Liver (tissue), 9 donors: Measurements from ENCODE around the gene AMPH. TPM values are rescaled to one million over a fixed set of nuclear protein-coding genes. Genes with fewer than 3 reads are reported as not detected.

Source experiments
- DNase-seq: peaks from one replicate; pipeline ENCODE4 v3.0.0-alpha.2; 2017; ENCODE audit warnings: low spot score
- H3K27ac ChIP-seq, 2 donors: one replicate each; pipeline ENCODE4 v1.7.0; 2013; ENCODE audit warnings: inconsistent platforms in 2 of 2, low read length in 2 of 2, control low read depth in 1 of 2, low read depth in 1 of 2, mild to moderate bottlenecking in 1 of 2
- H3K27me3 ChIP-seq, 4 donors: one replicate each; pipeline versions ENCODE4 v1.6.1 to v1.7.0; 2013; ENCODE audit warnings: low read length in 3 of 4, inconsistent platforms in 1 of 4, mild to moderate bottlenecking in 1 of 4, moderate library complexity in 1 of 4; ENCODE audit not compliant: control insufficient read depth in 4 of 4, insufficient read depth in 4 of 4
- H3K36me3 ChIP-seq, 4 donors: one replicate each; pipeline versions ENCODE4 v1.6.1 to v1.7.0; 2013; ENCODE audit warnings: low read length in 3 of 4, mild to moderate bottlenecking in 3 of 4, low read depth in 1 of 4, moderate library complexity in 1 of 4; ENCODE audit not compliant: control insufficient read depth in 4 of 4, insufficient read depth in 3 of 4
- H3K4me1 ChIP-seq, 4 donors: one replicate each; pipeline versions ENCODE4 v1.6.1 to v1.7.0; 2013; ENCODE audit warnings: low read length in 3 of 4, mild to moderate bottlenecking in 3 of 4, moderate library complexity in 1 of 4; ENCODE audit not compliant: control insufficient read depth in 4 of 4, insufficient read depth in 4 of 4
- H3K4me3 ChIP-seq, 3 donors: one replicate each; pipeline versions ENCODE4 v1.6.1 to v1.7.0; 2013; ENCODE audit warnings: low read length in 3 of 3, control low read depth in 1 of 3, low read depth in 1 of 3, mild to moderate bottlenecking in 1 of 3
- H3K9ac ChIP-seq, 2 donors: one replicate each; pipeline ENCODE4 v1.7.0; 2013; ENCODE audit warnings: low read length in 2 of 2, mild to moderate bottlenecking in 2 of 2, moderate library complexity in 2 of 2, control low read depth in 1 of 2, low read depth in 1 of 2
- H3K9me3 ChIP-seq, 4 donors: one replicate each; pipeline versions ENCODE4 v1.6.1 to v1.7.0; 2013; ENCODE audit warnings: low read length in 3 of 4; ENCODE audit not compliant: control insufficient read depth in 4 of 4
- EGR1 ChIP-seq, 2 donors: IDR thresholded peaks; 2 replicates each; pipeline ENCODE4 v1.6.1; 2016 to 2018; ENCODE audit warnings: antibody characterized with exemption in 2 of 2, low read depth in 2 of 2
- FOXA1 ChIP-seq: IDR thresholded peaks from 2 replicates; pipeline ENCODE4 v1.6.1; 2016; ENCODE audit warnings: antibody characterized with exemption
- HNF4G ChIP-seq: IDR thresholded peaks from 2 replicates; pipeline ENCODE4 v1.6.1; 2016; ENCODE audit warnings: antibody characterized with exemption
- NR2F2 ChIP-seq: IDR thresholded peaks from 2 replicates; pipeline ENCODE4 v1.6.1; 2016; ENCODE audit warnings: antibody characterized with exemption
- RAD21 ChIP-seq, 2 donors: IDR thresholded peaks; 2 replicates each; pipeline ENCODE4 v1.6.1; 2016; ENCODE audit warnings: antibody characterized with exemption in 2 of 2, mild to moderate bottlenecking in 2 of 2
- SP1 ChIP-seq: IDR thresholded peaks from 2 replicates; pipeline ENCODE4 v1.6.1; 2018; ENCODE audit warnings: antibody characterized with exemption, mild to moderate bottlenecking
- YY1 ChIP-seq: IDR thresholded peaks from 2 replicates; pipeline ENCODE4 v1.6.1; 2016; ENCODE audit warnings: antibody characterized with exemption, mild to moderate bottlenecking
- WGBS: extraction: QIAGEN DNeasy Blood & Tissue Kit; methylation state at CpG from one replicate; pipeline ENCODE4 v1.1.7; 2013; 5-methylcytosine and 5-hydroxymethylcytosine counted together
- polyA plus RNA-seq, 2 donors: library from polyadenylated mRNA; stranded (reverse) in 1 of 2; unstranded in 1 of 2; fragments of 200-250 nt in 1 of 2; fragments of >200 nt in 1 of 2; fragmentation: Nextera tagmentation in 1 of 2; extraction: Ambion mirVana in 1 of 2; gene quantifications; one replicate each; pipeline versions ENCODE4 v1.2.1 to v1.2.3, GENCODE V29; 2013 to 2015
- total RNA-seq, 2 donors: library from RNA; depleted of rRNA; stranded (reverse); fragments of >200 nt; gene quantifications; one replicate each; pipeline ENCODE4 v1.2.3, GENCODE V29; 2014
- TF ChIP-seq, protein P1 (sequence below): IDR thresholded peaks from 2 replicates; pipeline ENCODE4 v1.6.1; 2016; ENCODE audit warnings: antibody characterized with exemption
- TF ChIP-seq, protein P2 (sequence below): IDR thresholded peaks from 2 replicates; pipeline ENCODE4 v1.6.1; 2016; ENCODE audit warnings: antibody characterized with exemption
- TF ChIP-seq, protein P3 (sequence below): IDR thresholded peaks from 2 replicates; pipeline ENCODE4 v1.6.1; 2016; ENCODE audit warnings: antibody characterized with exemption, mild to moderate bottlenecking
- TF ChIP-seq, protein P4 (sequence below): fragments of 150-350 bp; IDR thresholded peaks from 2 replicates; pipeline ENCODE4 v1.5.1; 2017; ENCODE audit warnings: improper control_type of control experiment, low read depth, low read length; ENCODE audit not compliant: missing input control
- donor health status: healthy.
- donor health status: healthy.
- donor health status: healthy.
- donor health status: healthy.
- donor health status: healthy.

Gene AMPH
- total and polyA plus RNA-seq, 4 donors: 0.13 to 0.25 (median 0.20) TPM

DNA sequence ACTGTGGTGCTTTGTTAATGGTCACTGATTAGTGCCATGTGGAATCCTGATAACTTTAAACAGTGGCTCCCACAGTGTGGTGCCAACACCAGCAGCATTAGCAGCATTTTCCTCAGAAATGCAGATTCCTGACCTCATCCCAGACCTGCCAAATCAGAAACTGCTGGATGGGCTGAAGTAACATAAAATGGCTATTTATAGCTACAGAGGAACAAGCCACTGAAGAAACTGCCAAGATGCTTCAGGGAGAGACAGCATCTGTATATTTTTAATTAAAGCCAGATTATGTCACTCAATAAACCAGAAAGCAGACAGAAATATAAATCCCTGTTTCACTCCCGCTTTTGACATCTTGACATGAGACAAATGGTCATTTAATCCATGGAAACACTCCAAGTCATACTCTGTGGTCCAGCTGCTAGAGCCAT is 178.5 kb downstream of the AMPH start:
- Histone ChIP-seq H3K27me3 (peaks cover 0 to 7% (median 1%) of the 10 kb centered on the region in 4 donors), H3K36me3 (no peaks in the 10 kb centered on the region), H3K27ac (peak overlapping the region in 1 of 2 donors; percentile 35), H3K4me1 (no peaks in the 10 kb centered on the region), H3K9me3 (no peaks in the 10 kb centered on the region), H3K4me3 (no peak overlapping the region), H3K9ac (no peak overlapping the region)
- TF ChIP-seq NR2F2 (no peak), YY1 (no peak), EGR1 (IDR thresholded peaks at IDR 0.05; ENCODE audit: low read depth in 2 of 2) (no peak), FOXA1 (no peak), HNF4G (no peak), SP1 (no peak)
- TF ChIP-seq, protein P1, sequence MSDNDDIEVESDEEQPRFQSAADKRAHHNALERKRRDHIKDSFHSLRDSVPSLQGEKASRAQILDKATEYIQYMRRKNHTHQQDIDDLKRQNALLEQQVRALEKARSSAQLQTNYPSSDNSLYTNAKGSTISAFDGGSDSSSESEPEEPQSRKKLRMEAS: no peak
- TF ChIP-seq, protein P2, sequence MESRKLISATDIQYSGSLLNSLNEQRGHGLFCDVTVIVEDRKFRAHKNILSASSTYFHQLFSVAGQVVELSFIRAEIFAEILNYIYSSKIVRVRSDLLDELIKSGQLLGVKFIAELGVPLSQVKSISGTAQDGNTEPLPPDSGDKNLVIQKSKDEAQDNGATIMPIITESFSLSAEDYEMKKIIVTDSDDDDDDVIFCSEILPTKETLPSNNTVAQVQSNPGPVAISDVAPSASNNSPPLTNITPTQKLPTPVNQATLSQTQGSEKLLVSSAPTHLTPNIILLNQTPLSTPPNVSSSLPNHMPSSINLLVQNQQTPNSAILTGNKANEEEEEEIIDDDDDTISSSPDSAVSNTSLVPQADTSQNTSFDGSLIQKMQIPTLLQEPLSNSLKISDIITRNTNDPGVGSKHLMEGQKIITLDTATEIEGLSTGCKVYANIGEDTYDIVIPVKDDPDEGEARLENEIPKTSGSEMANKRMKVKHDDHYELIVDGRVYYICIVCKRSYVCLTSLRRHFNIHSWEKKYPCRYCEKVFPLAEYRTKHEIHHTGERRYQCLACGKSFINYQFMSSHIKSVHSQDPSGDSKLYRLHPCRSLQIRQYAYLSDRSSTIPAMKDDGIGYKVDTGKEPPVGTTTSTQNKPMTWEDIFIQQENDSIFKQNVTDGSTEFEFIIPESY: no peak
- TF ChIP-seq, protein P3, sequence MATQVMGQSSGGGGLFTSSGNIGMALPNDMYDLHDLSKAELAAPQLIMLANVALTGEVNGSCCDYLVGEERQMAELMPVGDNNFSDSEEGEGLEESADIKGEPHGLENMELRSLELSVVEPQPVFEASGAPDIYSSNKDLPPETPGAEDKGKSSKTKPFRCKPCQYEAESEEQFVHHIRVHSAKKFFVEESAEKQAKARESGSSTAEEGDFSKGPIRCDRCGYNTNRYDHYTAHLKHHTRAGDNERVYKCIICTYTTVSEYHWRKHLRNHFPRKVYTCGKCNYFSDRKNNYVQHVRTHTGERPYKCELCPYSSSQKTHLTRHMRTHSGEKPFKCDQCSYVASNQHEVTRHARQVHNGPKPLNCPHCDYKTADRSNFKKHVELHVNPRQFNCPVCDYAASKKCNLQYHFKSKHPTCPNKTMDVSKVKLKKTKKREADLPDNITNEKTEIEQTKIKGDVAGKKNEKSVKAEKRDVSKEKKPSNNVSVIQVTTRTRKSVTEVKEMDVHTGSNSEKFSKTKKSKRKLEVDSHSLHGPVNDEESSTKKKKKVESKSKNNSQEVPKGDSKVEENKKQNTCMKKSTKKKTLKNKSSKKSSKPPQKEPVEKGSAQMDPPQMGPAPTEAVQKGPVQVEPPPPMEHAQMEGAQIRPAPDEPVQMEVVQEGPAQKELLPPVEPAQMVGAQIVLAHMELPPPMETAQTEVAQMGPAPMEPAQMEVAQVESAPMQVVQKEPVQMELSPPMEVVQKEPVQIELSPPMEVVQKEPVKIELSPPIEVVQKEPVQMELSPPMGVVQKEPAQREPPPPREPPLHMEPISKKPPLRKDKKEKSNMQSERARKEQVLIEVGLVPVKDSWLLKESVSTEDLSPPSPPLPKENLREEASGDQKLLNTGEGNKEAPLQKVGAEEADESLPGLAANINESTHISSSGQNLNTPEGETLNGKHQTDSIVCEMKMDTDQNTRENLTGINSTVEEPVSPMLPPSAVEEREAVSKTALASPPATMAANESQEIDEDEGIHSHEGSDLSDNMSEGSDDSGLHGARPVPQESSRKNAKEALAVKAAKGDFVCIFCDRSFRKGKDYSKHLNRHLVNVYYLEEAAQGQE: no peak
- WGBS: 75% methylated on average over 1 of the region's 1 CpG
- no peak for DNase-seq

DNA sequence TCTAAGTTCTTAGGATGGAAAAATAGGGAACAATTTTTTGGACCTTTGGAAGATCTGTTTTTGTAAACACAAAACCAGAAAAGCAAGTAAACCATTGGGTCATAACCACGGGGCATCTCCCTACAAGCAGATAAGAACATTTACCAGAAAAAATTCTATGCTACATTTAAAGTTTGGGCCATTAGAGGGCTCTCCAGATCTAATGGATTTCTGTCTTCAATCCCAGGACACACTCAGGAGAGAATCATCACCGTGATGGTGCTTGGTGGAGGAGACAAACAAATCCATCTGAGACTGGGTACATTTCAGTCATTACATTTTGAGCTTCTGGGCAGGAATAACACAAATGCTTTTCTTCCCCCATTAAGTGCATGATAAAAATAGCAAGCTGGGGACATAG is 179.3 kb downstream of the AMPH start:
- WGBS: 2% methylated on average over 2 of the region's 2 CpGs
- DNase-seq: no peak
- no peaks in the 10 kb centered on the region for H3K4me1 ChIP-seq
- no peak overlapping the region for H3K9ac ChIP-seq
- no peaks in the 10 kb centered on the region for H3K36me3 ChIP-seq
- no peak overlapping the region for H3K4me3 ChIP-seq
- no peaks in the 10 kb centered on the region for H3K9me3 ChIP-seq
- H3K27me3 ChIP-seq: peaks cover 0 to 7% (median 1%) of the 10 kb centered on the region in 4 donors
- no peak overlapping the region for H3K27ac ChIP-seq
- TF ChIP-seq RAD21 (IDR thresholded peaks at IDR 0.05): peak; percentile 59 to 65
- TF ChIP-seq, protein P1: no peak
- TF ChIP-seq, protein P4, sequence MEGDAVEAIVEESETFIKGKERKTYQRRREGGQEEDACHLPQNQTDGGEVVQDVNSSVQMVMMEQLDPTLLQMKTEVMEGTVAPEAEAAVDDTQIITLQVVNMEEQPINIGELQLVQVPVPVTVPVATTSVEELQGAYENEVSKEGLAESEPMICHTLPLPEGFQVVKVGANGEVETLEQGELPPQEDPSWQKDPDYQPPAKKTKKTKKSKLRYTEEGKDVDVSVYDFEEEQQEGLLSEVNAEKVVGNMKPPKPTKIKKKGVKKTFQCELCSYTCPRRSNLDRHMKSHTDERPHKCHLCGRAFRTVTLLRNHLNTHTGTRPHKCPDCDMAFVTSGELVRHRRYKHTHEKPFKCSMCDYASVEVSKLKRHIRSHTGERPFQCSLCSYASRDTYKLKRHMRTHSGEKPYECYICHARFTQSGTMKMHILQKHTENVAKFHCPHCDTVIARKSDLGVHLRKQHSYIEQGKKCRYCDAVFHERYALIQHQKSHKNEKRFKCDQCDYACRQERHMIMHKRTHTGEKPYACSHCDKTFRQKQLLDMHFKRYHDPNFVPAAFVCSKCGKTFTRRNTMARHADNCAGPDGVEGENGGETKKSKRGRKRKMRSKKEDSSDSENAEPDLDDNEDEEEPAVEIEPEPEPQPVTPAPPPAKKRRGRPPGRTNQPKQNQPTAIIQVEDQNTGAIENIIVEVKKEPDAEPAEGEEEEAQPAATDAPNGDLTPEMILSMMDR: peak; percentile 5
